Osteocyte (in vitro differentiated cells): Measurements from ENCODE around the gene XG. TPM values are rescaled to one million over a fixed set of nuclear protein-coding genes. Genes with fewer than 3 reads are reported as not detected.
"Not testable (repeated sequence)": the region's sequence is repeated elsewhere in the genome, so short reads cannot be mapped to it uniquely, and the experiment has no call there.

ENCODE experiments used
- DNase-seq: peaks from one replicate; pipeline ENCODE4 v3.0.0; 2021; ENCODE audit warnings: mixed read lengths; ENCODE audit not compliant: unreplicated experiment; ENCODE audit errors: extremely low spot score
- H3K27ac Mint-ChIP-seq: one replicate; pipeline ENCODE4 v1.8.0; 2021; ENCODE audit warnings: mild to moderate bottlenecking, mixed read lengths; ENCODE audit not compliant: unreplicated experiment
- H3K27me3 Mint-ChIP-seq: one replicate; pipeline ENCODE4 v1.8.0; 2021; ENCODE audit warnings: mixed read lengths; ENCODE audit not compliant: unreplicated experiment
- H3K36me3 Mint-ChIP-seq: one replicate; pipeline ENCODE4 v1.8.0; 2021; ENCODE audit warnings: mixed read lengths; ENCODE audit not compliant: unreplicated experiment
- H3K4me1 Mint-ChIP-seq: one replicate; pipeline ENCODE4 v1.8.0; 2021; ENCODE audit warnings: mixed read lengths; ENCODE audit not compliant: unreplicated experiment
- H3K4me3 Mint-ChIP-seq: one replicate; pipeline ENCODE4 v1.8.0; 2021; ENCODE audit warnings: mild to moderate bottlenecking, moderate library complexity, mixed read lengths; ENCODE audit not compliant: unreplicated experiment
- H3K9me3 Mint-ChIP-seq: one replicate; pipeline ENCODE4 v1.8.0; 2021; ENCODE audit warnings: mixed read lengths; ENCODE audit not compliant: unreplicated experiment
- CTCF ChIP-seq: fragments of 200-600 bp; sonication (generic); IDR thresholded peaks from 2 replicates; pipeline ENCODE4 v1.5.0; 2021; ENCODE audit warnings: antibody characterized with exemption, mild to moderate bottlenecking, moderate library complexity
- total RNA-seq: library from RNA; stranded (reverse); gene quantifications from 2 replicates; pipeline ENCODE4 v1.2.1, GENCODE V29; 2021

XG gene
- total RNA-seq, 1 donor from 2014 or later, result not detected

- Mint-ChIP-seq H3K27ac (no peak overlapping the region), H3K4me3 (no peak overlapping the region), H3K9me3 (no peaks in the 10 kb centered on the region), H3K27me3 (peaks cover 2% of the 10 kb centered on the region), H3K36me3 (no peaks in the 10 kb centered on the region), H3K4me1 (no peaks in the 10 kb centered on the region)
- no peak for DNase-seq
- no peak for TF ChIP-seq CTCF
Measured at GRCh38 chrX:2765549-2765830, 13.7 kb downstream of the XG start.

GRCh38 chrX:2766906-2767305, 15.1 kb downstream of the XG start:
- no peak overlapping the region for H3K4me3 Mint-ChIP-seq
- TF ChIP-seq CTCF, result no peak
- no peak overlapping the region for H3K27ac Mint-ChIP-seq
- DNase-seq, result no peak
- H3K9me3 Mint-ChIP-seq, result no peaks in the 10 kb centered on the region
- no peaks in the 10 kb centered on the region for H3K36me3 Mint-ChIP-seq
- no peaks in the 10 kb centered on the region for H3K4me1 Mint-ChIP-seq
- peaks cover 12% of the 10 kb centered on the region for H3K27me3 Mint-ChIP-seq

GRCh38 chrX:2767631-2768455, 16.0 kb downstream of the XG start:
- Mint-ChIP-seq H3K27ac (no peak overlapping the region), H3K4me3 (no peak overlapping the region), H3K9me3 (no peaks in the 10 kb centered on the region), H3K4me1 (no peaks in the 10 kb centered on the region), H3K27me3 (peaks cover 17% of the 10 kb centered on the region), H3K36me3 (no peaks in the 10 kb centered on the region)
- no peak for DNase-seq
- TF ChIP-seq CTCF, result no peak

- H3K9me3 Mint-ChIP-seq, result peaks cover 1% of the 10 kb centered on the region
- H3K27ac Mint-ChIP-seq, result no peak overlapping the region
- no peak overlapping the region for H3K4me3 Mint-ChIP-seq
- H3K36me3 Mint-ChIP-seq, result no peaks in the 10 kb centered on the region
- peaks cover 25% of the 10 kb centered on the region for H3K27me3 Mint-ChIP-seq
- no peaks in the 10 kb centered on the region for H3K4me1 Mint-ChIP-seq
- DNase-seq, result no peak
- no peak for TF ChIP-seq CTCF
Measured at GRCh38 chrX:2769615-2770014, 17.8 kb downstream of the XG start.

- H3K27me3 Mint-ChIP-seq, result peaks cover 38% of the 10 kb centered on the region
- not testable (repeated sequence) for H3K36me3 Mint-ChIP-seq, H3K4me3 Mint-ChIP-seq, H3K4me1 Mint-ChIP-seq, DNase-seq, H3K27ac Mint-ChIP-seq, H3K9me3 Mint-ChIP-seq
Measured at GRCh38 chrX:2773166-2774055, 21.6 kb downstream of the XG start.
